ENCODE data around the gene POLR3G.

The POLR3G gene, protein sequence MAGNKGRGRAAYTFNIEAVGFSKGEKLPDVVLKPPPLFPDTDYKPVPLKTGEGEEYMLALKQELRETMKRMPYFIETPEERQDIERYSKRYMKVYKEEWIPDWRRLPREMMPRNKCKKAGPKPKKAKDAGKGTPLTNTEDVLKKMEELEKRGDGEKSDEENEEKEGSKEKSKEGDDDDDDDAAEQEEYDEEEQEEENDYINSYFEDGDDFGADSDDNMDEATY

DNA sequence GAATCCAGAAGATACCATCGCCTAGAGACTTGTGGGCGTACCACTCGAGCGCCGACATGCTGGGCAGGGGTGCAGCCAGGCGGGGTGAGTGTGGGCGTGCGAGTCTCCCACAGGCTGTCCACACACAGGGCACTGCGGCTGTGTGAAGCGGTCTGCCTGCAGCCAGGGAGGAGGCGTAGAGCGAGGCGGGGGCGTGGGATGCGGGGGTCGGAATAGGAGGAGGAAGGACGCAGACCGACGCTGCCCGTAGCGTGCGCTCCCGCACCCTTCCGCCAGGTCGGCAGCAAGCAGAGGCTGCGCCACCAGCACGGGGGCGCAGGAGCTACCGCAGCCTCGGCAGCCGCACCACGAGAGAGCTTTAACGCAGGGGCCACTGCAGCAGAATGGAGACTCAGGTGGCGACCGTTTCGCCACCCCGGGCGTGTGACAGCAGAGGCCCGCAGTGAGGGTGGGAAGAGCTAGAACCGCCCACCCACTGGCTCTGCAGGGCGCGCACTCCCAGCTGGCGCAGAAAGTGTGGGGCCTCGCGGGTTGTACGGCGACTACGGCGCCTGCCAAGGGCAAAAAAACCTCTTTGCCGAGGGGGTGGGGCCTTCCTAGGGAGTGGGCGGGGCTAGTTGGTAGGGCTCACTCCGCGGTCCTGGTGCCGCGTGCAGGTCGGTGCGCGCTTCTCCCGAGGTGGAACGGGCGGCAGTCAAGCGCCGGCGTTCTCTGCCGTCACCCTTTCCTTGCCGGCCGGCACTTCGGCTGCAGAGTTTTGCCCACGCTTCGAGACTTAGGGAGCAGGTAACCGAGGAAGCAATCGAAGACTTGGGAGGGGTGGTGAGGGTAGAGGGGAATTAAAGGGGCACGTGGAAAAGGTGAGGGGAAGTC, at the start of gene POLR3G, which contains the start of gene MBLAC2:
Gene POLR3G, plus strand, starts transcription at position 630 of the 873 bp plus-strand sequence. CDS start 10,704 bp downstream, outside the sequence.
Gene MBLAC2, minus strand, starts transcription at position 537 of the 873 bp plus-strand sequence. Its CDS starts 479 bp downstream, at position 58.
- peak; percentile 91 for DNase-seq (ENCODE audit: low read depth)

DNA sequence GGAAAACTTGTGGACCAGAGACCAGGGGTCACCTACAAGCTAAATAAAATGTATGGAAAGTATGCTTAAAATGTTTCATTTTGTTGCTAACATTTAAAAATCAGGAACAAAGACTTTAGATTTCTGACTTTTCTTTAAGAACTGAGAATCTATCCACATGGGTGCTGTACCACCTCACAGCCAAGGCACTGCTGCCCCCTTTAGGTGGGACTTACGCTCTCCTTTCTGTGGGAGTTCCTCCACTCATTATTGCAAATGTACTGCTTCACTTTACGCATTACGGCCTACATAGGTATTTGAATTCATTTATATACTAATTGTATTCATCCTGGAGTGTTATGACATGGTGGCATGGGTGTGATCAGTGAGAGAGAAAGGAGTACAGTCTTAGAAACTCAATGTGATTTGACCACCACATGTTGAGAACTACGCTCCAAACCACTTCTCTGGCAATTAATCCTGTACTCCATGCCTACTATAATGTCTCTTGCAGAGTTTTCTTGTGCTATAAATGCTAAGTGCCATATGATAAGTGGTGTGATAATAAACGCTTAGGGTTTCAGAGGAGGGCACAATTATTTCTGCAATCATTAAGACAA, 40.4 kb upstream of the POLR3G start:
- DNase-seq (ENCODE audit: low read depth), result peak; percentile 54

GRCh38 chr5:90437663-90438062, 37.0 kb upstream of the POLR3G start:
- no peak for DNase-seq (ENCODE audit: low read depth)

DNA sequence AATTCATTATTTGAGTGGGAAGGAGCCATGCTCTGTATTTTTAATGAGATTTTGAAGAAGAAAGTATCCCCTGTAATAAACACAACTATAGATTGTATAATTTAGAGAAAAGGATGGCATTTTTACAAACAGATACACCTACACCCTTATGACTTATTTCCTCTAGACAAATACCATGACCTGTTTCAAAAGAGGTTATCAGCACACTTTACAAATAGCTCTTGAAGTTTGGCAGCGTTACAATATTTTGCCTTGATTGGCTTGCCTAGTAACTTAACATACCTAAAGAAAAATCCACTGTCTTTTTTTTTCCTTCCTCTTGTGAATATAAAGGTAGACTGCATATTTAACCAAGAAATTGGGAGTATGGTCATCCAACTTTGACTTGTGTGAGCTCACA, 36.6 kb upstream of the POLR3G start:
- DNase-seq (ENCODE audit: low read depth), result no peak

GRCh38 chr5:90440644-90441043, 34.0 kb upstream of the POLR3G start:
- no peak for DNase-seq (ENCODE audit: low read depth)

- DNase-seq (ENCODE audit: low read depth), result peak; percentile 44
Observed at GRCh38 chr5:90446961-90447360, 27.7 kb upstream of the POLR3G start.

DNA sequence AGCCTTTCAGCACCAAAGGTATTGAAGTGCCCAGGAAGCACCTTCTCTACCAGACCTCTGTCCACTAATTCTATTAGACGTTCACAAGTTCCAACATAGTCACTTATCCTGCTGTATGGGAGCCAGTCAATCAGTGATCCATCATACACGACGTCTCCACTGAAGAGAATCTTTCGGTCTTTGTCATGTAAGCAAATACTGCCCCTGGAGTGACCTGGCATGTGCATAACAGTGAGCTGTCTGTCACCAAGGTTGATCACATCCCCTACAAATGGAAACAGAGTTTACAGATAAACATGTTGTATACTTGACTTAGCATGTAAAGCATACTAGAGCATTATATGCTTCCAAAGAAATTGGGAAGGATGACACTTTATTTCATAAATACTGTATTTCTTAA, 13.4 kb upstream of the POLR3G start:
- DNase-seq (ENCODE audit: low read depth), result no peak

DNA sequence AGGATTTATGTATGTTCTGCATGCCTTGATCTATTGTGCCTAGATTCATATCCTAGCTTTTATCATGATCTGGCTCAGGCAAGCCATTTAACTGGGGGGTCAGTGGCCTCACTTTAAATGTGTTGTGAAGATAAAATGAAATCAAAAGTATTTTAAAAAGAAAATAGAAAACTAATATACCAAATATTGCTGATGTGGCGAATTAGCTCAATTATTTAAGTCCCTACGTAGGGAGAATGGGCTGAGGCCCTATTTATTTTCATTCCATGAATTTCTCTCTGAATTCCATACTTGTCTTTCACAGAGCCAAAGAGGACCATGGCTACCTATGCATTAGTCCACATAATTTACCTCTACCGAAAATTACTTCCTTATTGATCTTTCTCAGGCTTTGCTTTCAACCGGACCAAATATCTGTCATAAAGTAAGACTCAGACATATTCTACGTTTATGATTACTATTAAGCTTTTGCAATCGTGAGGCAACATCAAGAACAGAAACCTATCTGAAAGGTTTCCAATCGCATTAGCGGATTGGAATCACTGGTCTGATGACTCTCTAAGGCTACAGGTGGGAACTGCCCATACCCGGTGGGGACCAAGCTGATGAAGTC, 1.8 kb upstream of the POLR3G start:
- no peak for DNase-seq (ENCODE audit: low read depth)

DNA sequence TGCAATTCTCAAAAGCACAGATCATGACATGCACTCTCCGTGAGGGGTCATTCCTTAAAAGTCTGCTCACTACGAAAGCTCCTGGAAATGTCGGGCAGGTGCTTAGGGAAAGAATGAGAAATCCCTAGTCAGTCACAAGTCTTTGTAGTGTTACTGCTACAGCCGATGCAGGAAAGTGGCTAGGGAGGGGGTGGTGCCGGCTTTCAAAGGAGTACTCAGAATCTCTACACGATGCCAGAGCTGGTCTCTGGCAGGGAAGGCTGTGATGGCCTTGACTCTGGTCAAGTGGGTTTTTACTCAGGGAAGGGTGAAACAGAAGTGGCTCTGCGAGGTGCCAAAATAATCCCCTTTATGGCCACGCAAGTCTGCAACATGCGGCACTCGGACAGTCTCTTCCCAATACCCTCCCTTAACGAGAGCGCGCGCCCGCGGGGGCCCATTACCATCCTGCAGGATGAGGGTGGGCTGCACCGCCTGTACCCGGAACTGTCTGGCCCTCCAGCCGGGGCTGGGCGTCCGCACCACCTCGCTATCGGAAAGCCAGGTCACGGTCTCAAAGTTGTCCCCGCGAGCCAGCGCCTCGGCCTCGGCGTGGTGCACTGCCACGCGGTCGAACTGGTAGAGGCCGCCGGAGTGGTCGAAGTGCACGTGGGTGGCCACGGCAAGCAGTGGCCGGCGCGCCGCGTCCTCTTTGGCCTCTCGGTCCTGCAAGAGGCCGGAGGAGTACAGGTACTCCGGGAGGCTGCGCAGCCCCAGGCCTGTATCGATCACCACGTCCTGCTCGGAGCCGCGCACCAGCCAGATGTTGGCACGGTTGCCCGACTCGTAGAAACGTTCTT, 1.0 kb upstream of the POLR3G start:
- peak; percentile 47 for DNase-seq (ENCODE audit: low read depth)

DNA sequence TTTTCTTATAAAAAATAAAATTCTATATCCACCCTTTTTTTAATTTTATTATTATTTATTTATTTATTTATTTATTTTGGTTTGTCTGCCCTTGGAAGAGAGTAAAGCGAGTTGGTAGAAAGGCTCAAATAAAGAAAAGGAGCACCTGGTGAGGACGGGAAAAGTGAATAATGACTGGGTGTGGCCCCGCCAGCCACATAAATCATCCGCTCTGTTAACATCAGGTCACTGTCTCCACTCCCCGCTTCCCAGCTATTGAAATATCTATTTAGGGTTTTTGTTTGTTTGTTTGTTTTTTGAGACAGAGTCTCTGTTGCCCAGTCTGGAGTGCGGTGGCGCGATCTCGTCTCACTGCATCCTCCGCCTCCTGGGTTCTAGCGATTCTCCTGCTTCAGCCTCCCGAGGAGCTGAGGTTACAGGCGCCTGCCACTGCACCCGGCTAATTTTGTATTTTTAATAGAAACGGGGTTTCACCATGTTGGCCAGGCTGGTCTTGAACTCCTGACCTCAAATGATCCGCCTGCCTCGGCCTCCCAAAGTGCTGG, 844 bp downstream of the POLR3G start:
- no peak for DNase-seq (ENCODE audit: low read depth)

DNA sequence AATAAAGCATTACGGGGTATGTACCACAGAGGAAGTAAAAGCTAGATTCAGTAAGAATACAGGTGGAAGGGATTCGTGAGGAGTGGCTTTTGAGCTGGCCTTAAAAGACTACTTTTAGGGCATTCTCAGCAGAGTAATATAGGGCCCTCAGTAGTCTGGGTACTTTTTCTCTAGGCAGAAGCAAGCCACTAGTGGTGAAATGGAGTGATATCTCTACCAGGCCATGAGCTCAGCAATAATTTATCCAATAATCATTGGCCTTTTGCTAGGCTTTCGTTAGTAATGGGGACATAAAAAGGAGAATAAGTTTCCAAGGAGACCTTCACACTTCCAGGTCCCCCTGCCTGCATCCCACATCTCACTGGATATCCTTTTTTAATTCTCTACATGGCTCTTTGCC, 1.7 kb downstream of the POLR3G start:
- DNase-seq (ENCODE audit: low read depth), result no peak

- peak; percentile 46 for DNase-seq (ENCODE audit: low read depth)
Observed at GRCh38 chr5:90477073-90477472, 2.4 kb downstream of the POLR3G start.

DNA sequence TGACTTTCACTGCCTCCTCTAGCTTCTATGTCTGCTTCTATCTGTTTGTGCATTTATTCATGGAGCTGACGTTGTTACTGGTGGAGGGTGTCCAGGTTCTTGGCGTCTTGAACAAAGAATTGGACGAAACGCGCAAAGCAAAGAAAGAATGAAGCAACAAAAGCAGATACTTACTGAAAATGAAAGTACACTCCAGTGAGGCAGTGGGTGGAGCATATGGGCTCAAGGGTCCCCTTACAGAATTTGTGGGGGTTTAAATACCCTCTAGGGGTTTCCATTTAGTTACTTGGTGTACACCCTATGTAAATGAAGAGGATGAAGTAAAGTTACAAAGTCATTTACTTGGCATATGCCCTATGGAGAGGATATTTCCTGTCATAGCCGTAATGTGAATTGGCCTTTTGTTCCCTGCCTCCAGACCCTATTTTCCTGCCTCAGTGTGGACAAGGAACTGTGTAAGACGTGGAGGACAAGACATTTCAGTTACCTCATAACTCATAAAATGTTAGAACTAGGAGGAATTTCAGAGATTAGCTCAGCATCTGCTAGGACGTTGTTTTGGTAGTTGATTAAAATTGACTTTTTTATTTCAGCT, 3.1 kb downstream of the POLR3G start:
- DNase-seq (ENCODE audit: low read depth), result no peak

GRCh38 chr5:90479611-90480385, 5.1 kb downstream of the POLR3G start:
- DNase-seq (ENCODE audit: low read depth), result peak; percentile 55

DNA sequence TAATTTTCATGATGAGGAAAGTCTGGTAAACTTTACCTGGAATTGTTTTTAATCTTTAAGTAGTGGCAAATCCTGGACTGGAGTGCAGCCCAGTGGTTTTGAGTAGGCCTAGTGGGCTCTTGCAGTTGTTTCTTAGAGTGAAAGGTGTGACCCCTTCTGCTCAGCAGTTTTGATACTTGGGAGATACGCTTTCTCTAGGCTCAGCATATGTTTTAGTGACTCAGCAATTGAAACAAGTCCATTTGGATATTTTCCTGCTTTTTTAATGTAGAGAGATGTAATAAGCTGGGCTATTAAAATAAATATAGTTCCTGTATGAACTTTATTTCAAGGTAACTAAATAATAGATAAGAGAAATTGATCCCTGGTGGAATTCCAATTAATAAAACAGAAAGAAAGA, 6.0 kb downstream of the POLR3G start:
- DNase-seq (ENCODE audit: low read depth), result no peak

DNA sequence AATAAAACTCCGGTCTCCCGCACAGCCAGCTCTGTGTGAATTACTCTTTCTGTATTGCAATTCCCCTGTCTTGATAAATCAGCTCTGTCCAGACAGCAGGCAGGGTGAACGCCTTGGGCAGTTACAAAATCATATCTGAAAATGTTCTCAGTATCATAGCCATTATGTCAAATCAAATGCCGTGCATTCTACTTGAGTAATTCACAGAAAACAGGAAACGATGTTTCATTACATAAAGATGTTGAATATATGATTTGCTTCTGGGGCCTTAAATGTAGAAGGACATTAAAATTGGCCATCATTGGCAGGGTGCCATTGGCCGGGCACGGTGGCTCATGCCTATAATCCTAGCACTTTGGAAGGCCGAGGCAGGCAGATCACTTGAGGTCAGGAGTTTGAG, 8.5 kb downstream of the POLR3G start:
- DNase-seq (ENCODE audit: low read depth), result peak; percentile 9

DNA sequence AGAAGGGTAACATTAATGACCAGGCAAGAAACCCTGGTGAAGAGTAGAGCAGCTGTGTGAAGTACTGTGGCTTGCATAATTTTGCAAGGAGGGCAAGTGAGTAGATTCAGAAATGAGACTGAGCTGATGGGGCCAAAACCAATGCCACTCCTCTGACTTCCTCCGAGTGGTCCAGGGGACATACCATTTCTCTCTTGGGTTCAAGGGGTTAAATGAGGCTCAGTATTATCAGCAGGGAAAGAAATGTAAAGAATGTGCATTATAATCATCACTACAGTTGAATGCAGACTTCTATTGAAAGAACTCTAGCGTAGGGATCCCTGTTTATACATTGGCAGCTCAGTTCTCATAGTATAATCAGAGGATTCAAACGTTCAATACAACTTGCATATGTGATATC, 9.9 kb downstream of the POLR3G start:
- peak; percentile 18 for DNase-seq (ENCODE audit: low read depth)

GRCh38 chr5:90488791-90489190, 14.1 kb downstream of the POLR3G start:
- peak; percentile 87 for DNase-seq (ENCODE audit: low read depth)

- DNase-seq (ENCODE audit: low read depth), result no peak
Observed at GRCh38 chr5:90494043-90494442, 19.4 kb downstream of the POLR3G start.

- no peak for DNase-seq (ENCODE audit: low read depth)
Observed at GRCh38 chr5:90495146-90495545, 20.5 kb downstream of the POLR3G start.

All from EH (cell line).